Measurements from ENCODE around the gene GABARAPL2.

- no peak for TF ChIP-seq CTCF (conservative IDR thresholded peaks at IDR 0.05 in 1 of 2, IDR thresholded peaks at IDR 0.05 in 1 of 2; ENCODE audit: extremely low read depth in 1 of 2, insufficient read depth in 1 of 2, low read depth in 1 of 2, low read length in 2 of 2)
- no peak for TF ChIP-seq EZH2 (IDR thresholded peaks at IDR 0.05; ENCODE audit: borderline replicate concordance, low read length)
Observed at GRCh38 chr16:75559564-75560372, 6.4 kb upstream of the GABARAPL2 start.
